NCI-H1436 treated with DMSO at 0.1 percent for 48 hours (cell line): ENCODE measurements around the gene OXNAD1.
A peak's percentile ranks its signal among the peaks of the same experiment; 100 is the strongest.

Experiments used
- DNase-seq: peaks from one replicate; lab custom pipeline; 2025; lab: John Stamatoyannopoulos, UW

OXNAD1 gene, protein sequence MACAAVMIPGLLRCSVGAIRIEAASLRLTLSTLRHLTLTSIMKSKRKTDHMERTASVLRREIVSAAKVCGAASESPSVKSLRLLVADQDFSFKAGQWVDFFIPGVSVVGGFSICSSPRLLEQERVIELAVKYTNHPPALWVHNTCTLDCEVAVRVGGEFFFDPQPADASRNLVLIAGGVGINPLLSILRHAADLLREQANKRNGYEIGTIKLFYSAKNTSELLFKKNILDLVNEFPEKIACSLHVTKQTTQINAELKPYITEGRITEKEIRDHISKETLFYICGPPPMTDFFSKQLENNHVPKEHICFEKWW

DNA sequence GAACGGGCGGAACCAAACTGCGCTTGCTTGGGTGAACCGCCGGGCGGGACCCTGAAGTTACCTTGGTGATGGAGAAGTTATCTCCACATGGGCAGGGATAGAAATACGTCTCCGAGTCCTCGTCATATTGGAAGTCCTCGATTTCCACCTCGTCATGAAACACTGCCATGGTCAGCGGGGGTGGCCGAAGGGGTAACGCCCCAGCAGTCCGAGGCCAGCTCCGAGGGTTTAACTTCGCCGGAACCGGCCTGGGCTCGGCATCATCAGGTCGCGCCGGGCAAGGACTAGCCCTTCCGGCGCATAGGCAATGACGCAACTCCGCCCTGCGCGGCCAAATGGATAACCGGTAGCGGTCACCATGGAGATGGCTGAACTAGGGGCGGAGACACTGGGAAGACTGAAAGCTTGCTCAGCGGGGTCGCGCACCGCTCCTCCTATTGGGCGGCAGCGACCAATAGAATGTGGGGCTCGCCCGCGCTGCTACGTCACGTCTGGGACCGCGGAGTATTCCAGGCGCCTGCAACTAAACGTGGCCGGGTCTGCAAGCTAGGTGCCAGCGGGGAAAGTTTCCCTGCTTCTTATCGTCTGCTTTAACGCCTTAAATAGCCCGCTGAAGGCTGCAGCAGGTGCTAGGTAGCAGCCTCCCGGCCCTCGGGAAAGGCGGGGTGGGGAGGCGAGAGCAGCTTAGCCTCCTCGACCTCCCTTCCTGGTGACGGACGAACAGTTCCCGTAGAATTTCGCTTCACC is at the start of gene OXNAD1, which contains the start of gene DPH3:
TSS of gene OXNAD1 (plus strand) at position 505 of the 747 bp plus-strand sequence. CDS start 5,741 bp downstream, outside the sequence.
TSS of gene DPH3 (minus strand) at position 236 of the 747 bp plus-strand sequence. CDS start at position 169, 67 bp downstream.
- DNase-seq = peak; percentile 61

- DNase-seq = no peak
Measured at GRCh38 chr3:16216373-16216935, 48.6 kb upstream of the OXNAD1 start.

GRCh38 chr3:16219777-16220176 is 45.2 kb upstream of the OXNAD1 start:
- DNase-seq = no peak

GRCh38 chr3:16221990-16222389 is 43.0 kb upstream of the OXNAD1 start:
- DNase-seq = no peak

GRCh38 chr3:16222547-16222946 is 42.5 kb upstream of the OXNAD1 start:
- DNase-seq = no peak

GRCh38 chr3:16224325-16224724 is 40.7 kb upstream of the OXNAD1 start:
- no peak for DNase-seq

DNA sequence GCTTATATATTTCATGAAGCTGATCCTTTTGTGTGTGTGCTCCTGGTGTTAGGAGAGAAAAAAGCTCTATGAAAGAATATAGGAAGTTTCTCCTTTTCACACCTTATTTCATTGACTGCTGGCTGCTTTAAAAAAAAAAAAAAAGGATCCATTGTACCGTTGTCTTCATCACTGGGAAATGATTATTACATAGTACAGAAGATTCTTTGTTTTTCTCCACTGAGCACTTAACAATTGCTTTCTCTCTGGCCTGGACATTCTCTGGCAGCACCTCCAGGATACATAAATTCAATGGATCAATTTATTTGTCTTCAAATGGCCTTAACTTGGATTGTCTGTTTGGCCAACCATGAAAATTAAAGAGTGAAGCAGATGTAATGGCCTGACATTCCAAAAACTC is 37.4 kb upstream of the OXNAD1 start:
- DNase-seq = no peak

DNA sequence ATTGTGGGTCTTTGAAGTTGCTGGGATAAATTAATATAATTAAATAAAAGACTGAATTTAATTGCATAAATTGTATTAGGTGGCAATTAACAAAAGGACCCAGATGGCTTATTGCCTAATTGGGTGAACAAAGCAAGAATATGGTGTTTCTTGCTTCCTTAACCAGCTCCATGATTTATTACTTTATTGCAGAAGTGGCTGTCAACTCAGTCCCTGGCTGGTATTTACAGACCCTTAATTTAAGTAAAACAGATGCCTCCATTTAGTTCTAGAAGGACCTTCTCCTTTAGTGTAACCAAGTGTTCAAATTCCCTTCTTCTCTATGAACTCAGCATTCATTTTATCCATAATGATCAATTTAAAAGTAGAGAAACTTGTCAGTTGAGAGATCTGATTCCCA is 35.3 kb upstream of the OXNAD1 start:
- DNase-seq = no peak

DNA sequence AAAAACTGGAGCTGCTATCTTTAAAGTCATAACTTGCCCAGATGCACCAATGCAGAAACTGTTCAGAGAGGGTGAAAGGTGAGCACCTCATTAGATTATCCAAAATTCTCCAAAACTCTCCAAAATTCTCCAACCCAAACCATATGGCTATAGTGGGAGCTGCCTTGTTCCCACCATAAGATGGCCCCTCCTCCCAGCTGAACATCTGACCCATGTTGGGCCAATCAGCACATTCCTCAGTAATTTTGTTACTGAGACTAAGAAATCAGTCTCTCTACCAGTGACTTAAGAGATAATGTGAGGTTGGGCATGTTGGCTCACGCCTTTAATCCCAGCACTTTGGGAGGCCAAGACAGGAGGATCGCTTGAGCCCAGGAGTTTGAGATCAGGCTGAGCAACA is 33.0 kb upstream of the OXNAD1 start:
- no peak for DNase-seq

DNA sequence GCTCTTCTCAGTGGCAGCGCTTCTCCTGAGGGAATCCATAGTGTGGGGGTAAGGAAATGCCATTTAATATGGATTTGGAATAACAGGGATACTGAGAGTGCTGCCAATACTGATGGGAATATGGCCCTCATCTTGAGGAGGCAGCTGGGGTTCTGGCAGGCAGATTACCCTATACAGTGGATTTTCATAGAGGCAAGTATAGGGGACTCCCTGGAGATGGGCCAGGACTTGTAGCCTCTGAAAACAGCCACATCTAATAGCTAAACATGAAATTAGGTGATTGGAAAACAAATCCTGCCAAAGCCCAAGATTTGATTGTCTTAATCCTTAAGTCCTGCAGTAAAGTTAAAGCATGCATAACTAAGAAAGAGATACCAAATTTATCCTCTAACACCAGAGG is 31.2 kb upstream of the OXNAD1 start:
- no peak for DNase-seq

DNA sequence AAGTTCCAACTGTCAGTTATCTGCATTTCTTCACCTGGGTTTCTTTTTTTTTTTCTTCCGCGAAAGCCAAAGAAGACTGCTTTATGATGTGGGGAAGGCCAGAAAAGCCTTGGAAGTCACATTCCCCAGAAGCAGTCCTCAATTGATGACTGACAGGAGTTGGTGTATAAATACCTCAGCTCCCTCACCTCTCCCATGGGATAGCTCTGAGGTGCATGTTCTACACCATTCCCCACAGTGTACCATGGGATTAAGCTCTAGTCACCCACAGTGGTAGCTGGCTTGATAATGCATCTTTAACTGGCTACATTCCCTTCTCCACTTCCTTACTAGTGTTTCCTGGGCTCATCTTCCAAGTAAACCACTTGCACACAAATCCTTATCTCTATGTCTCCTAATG is 30.7 kb upstream of the OXNAD1 start:
- no peak for DNase-seq

DNA sequence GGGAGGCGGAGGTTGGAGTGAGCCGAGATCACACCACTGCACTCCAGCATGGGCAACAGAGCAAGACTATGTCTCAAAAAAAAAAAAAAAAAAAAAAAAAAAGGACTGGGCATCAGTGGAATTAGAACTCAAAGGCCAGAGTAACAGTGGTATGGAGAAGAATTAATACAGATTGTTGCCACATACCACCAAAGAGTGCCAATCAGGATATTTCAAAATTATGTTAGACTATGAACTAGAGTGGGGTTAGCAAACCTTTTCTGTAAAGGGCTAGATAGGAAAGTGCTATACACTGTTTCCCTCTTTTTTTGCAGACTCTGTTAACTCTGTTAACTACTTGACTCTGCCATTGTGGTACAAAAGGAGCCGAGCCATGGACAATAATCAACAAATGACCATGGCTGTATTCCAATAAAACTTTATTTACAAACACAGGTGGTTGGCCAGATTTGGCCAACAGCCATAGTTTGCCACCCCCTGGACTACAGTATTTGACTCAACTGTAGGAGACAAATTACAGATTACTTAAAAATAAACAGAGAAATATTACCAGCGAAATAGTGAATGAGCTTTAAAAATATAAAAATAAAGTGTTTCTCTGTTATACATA is 28.9 kb upstream of the OXNAD1 start:
- DNase-seq = no peak

- no peak for DNase-seq
Measured at GRCh38 chr3:16236856-16237393, 28.1 kb upstream of the OXNAD1 start.

- no peak for DNase-seq
Measured at GRCh38 chr3:16239086-16239770, 25.8 kb upstream of the OXNAD1 start.

GRCh38 chr3:16239780-16240179 is 25.2 kb upstream of the OXNAD1 start:
- no peak for DNase-seq

DNA sequence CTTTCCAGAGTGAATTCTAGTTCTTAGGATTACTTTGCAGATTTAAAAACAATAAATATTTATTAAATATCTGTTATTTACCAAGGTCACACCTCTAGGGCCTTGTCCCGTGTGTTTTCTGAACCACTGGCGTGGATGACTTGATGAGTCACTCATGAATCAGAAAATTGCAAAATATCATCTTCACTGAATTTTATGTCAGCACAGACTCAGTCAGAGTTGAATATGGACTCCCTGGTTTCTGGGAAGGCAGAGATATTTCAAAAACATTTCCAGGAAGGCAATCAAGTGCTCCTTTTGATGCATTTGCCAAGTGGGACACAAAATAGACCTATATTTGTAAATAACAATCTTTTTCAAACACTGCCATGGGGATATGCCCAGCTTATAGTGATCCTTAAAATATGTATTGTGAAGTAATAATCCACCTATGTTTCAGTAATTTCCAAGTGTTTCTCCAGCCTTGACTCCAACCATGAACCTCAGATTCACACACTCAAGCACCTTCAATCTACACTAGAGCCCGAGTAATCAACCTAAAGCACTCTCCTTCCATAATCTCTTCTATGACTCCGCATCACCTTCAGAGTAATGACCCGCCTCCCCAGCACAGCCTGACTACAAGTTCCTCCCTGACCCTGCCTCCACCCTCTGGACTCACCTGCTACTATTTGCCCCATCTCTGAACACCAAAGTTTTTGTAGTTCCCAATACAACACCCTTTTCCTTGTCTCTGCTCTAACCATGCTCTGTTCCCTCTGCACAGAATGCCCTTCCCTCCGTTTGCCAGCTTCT is 24.6 kb upstream of the OXNAD1 start:
- no peak for DNase-seq

DNA sequence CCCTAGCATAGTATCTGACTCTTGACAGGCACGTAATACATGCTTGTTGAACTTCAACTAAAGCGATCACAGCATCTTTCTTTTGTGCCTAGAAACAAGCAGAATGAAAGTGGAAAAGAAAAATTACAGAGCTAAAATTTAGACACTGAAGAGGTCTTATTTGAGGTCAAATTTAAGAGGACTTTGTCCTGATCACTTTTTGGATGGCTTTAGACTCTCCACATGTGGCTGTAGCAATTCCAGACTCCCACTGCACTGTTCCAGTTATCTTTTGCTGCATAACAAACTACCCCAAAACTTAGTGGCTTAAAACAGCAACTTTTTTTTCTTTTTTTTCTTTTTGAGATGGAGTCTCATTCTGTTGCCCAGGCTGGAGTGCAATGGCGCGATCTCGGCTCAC is 23.8 kb upstream of the OXNAD1 start:
- DNase-seq = no peak

DNA sequence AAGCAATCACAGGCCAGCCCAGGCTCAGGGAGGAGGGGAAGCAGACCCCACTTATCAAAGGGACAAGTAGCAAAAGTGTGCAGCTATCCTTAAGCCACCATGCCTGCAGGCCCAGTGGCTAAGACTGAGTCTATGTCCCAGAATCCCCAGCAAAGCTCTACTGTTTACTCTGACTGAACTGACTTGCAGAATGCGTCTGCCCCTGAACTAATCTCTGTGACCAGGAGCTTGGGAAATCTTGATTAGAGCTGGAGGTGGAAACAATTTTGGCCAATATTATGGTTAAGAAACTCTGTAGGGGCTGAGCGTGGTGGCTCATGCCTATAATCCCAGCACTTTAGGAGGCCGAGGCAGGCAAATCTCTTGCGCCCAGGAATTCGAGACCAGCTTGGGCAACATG is 22.8 kb upstream of the OXNAD1 start:
- no peak for DNase-seq

- DNase-seq = no peak
Measured at GRCh38 chr3:16243706-16244490, 21.1 kb upstream of the OXNAD1 start.

DNA sequence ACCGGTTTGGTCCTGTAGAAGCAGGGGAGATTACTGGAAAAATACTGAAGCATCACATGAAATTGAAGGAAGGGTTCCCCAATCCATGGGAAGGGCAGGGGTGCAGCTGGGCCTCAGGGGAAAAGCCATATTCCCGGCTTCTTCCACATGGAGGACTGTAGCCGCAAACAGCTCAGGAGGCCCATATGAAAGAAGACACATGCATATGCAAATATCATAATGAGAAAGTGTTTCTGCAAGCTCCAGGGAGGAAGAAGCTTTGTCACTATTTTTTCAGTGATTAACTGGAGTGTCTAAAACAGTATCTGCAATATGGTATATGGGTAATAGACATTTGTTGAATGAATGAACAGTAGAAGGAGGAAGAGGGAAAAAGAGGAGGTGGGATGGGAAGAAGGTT is 19.4 kb upstream of the OXNAD1 start:
- no peak for DNase-seq
